Tibial artery (tissue), 4 donors: ENCODE data around the gene CAMK2G.

Experiments
- DNase-seq, 2 donors: peaks; one replicate each; pipeline ENCODE4 v3.0.0-alpha.2; 2019
- H3K27ac ChIP-seq, 2 donors: fragments of 200-600 bp; sonication (generic) in 1 of 2; 1 replicate in 1 of 2; 2 replicates in 1 of 2; pipeline ENCODE4 v1.5.1; 2018 to 2019; ENCODE audit warnings: mild to moderate bottlenecking in 1 of 2
- H3K27me3 ChIP-seq, 2 donors: fragments of 200-600 bp; sonication (generic) in 1 of 2; one replicate each; pipeline versions ENCODE4 v1.5.1 to v1.6.0; 2016 to 2019
- H3K36me3 ChIP-seq, 3 donors: fragments of 200-600 bp; sonication (generic) in 2 of 3; one replicate each; pipeline ENCODE4 v1.5.1; 2016 to 2019; ENCODE audit warnings: mild to moderate bottlenecking in 2 of 3
- H3K4me1 ChIP-seq, 4 donors: fragments of 200-600 bp; sonication (generic) in 2 of 4; 1 replicate in 3 of 4; 2 replicates in 1 of 4; pipeline ENCODE4 v1.5.1; 2016 to 2019
- H3K4me3 ChIP-seq, 2 donors: fragments of 200-600 bp; sonication (generic) in 1 of 2; 1 replicate in 1 of 2; 2 replicates in 1 of 2; pipeline ENCODE4 v1.5.1; 2018 to 2019; ENCODE audit warnings: mild to moderate bottlenecking in 2 of 2
- H3K9me3 ChIP-seq, 3 donors: fragments of 200-600 bp; sonication (generic) in 1 of 3; one replicate each; pipeline ENCODE4 v1.5.1; 2016 to 2019
- intact Hi-C: fragments of 100-400 bp; cut with DNase I; formaldehyde crosslinking; loops from one replicate; pipeline ENCODE4 v1.15.0; 2023; ENCODE audit warnings: low total_unique reads
- TF ChIP-seq, protein P1 (sequence below), 2 experiments: fragments of 200-600 bp in 1 of 2; fragments of 450-650 bp in 1 of 2; IDR thresholded peaks; one replicate each; pipeline ENCODE4 v1.5.1; 2017 to 2019; ENCODE audit warnings: antibody characterized with exemption in 2 of 2, mild to moderate bottlenecking in 1 of 2, moderate library complexity in 1 of 2

Gene CAMK2G

GRCh38 chr10:73872190-73872710 is 2.1 kb downstream of the CAMK2G start:
- intact Hi-C loops: loop anchor here (2.0 to 10.0 kb wide), 2 partner anchors 21 to 87 kb away; partner anchors contain the start of genes CHCHD1 and ZSWIM8
- Histone ChIP-seq H3K9me3 (no peaks in the 10 kb centered on the region), H3K4me1 (peaks cover 0 to 87% (median 75%) of the 10 kb centered on the region in 4 donors), H3K27me3 (no peaks in the 10 kb centered on the region), H3K36me3 (peaks cover 10 to 34% (median 15%) of the 10 kb centered on the region in 3 donors), H3K27ac (peak overlapping the region; percentile 86 to 88), H3K4me3 (peak overlapping the region; percentile 81 to 93)
- no peak for DNase-seq
- TF ChIP-seq, protein P1, sequence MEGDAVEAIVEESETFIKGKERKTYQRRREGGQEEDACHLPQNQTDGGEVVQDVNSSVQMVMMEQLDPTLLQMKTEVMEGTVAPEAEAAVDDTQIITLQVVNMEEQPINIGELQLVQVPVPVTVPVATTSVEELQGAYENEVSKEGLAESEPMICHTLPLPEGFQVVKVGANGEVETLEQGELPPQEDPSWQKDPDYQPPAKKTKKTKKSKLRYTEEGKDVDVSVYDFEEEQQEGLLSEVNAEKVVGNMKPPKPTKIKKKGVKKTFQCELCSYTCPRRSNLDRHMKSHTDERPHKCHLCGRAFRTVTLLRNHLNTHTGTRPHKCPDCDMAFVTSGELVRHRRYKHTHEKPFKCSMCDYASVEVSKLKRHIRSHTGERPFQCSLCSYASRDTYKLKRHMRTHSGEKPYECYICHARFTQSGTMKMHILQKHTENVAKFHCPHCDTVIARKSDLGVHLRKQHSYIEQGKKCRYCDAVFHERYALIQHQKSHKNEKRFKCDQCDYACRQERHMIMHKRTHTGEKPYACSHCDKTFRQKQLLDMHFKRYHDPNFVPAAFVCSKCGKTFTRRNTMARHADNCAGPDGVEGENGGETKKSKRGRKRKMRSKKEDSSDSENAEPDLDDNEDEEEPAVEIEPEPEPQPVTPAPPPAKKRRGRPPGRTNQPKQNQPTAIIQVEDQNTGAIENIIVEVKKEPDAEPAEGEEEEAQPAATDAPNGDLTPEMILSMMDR (IDR thresholded peaks at IDR 0.05): peak; percentile 35 to 44

GRCh38 chr10:73871295-73872189 is 2.8 kb downstream of the CAMK2G start:
- Histone ChIP-seq H3K27ac (peak overlapping the region; percentile 86 to 88), H3K4me3 (peak overlapping the region; percentile 81 to 93), H3K27me3 (no peaks in the 10 kb centered on the region), H3K4me1 (peaks cover 0 to 87% (median 78%) of the 10 kb centered on the region in 4 donors), H3K36me3 (peaks cover 10 to 34% (median 15%) of the 10 kb centered on the region in 3 donors), H3K9me3 (no peaks in the 10 kb centered on the region)
- TF ChIP-seq, protein P1 (IDR thresholded peaks at IDR 0.05): no peak
- intact Hi-C loops: loop anchor here (2.0 to 10.0 kb wide), 2 partner anchors 21 to 87 kb away; partner anchors contain the start of genes CHCHD1 and ZSWIM8
- no peak for DNase-seq

DNA sequence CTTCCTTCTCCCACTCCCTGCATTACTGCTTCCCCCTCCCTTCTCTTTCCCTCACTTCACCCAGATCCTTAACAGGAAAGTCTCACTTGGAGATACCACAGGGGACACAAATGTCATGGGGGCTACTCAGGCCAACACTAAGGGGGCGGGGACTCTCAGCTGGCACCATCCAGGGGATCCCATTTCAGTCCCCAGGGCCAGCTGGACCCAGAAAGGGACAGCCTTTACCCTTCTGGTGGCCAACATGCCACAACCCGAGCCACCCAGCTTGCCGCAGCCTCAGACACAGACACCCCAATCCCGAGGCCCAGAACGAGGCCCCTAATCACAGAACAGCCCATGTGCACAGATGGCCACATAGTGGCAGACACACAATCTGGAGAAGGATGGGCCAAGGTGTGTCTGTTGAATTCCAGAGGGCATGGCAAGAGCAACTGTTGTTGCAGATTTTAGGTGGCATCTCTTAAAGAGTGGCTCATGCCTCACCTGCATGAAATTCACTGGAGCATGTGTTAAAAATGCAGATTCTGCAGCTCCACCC is 5.6 kb downstream of the CAMK2G start:
- peak overlapping the region; percentile 86 to 88 for H3K27ac ChIP-seq
- H3K4me3 ChIP-seq: peak overlapping the region in 1 of 2 donors; percentile 2
- H3K9me3 ChIP-seq: no peaks in the 10 kb centered on the region
- TF ChIP-seq, protein P1 (IDR thresholded peaks at IDR 0.05): no peak
- H3K4me1 ChIP-seq: peaks cover 0 to 96% (median 93%) of the 10 kb centered on the region in 4 donors
- H3K36me3 ChIP-seq: peaks cover 15 to 56% (median 28%) of the 10 kb centered on the region in 3 donors
- intact Hi-C loops: no loop called here
- no peak for DNase-seq
- no peaks in the 10 kb centered on the region for H3K27me3 ChIP-seq

- intact Hi-C loops: no loop called here
- H3K27me3 ChIP-seq: no peaks in the 10 kb centered on the region
- peaks cover 0 to 100% (median 98%) of the 10 kb centered on the region in 4 donors for H3K4me1 ChIP-seq
- no peaks in the 10 kb centered on the region for H3K9me3 ChIP-seq
- TF ChIP-seq, protein P1 (IDR thresholded peaks at IDR 0.05): no peak
- peaks cover 15 to 62% (median 35%) of the 10 kb centered on the region in 3 donors for H3K36me3 ChIP-seq
- H3K27ac ChIP-seq: peak overlapping the region; percentile 86 to 88
- DNase-seq: no peak
- peak overlapping the region in 1 of 2 donors; percentile 35 for H3K4me3 ChIP-seq
These were observed 6.3 kb downstream of the CAMK2G start for GRCh38 chr10:73867871-73868631.
